K562 (cell line): ENCODE data around the gene KCNS1.
"Not testable (repeated sequence)": the region's sequence is repeated elsewhere in the genome, so short reads cannot be mapped to it uniquely, and the experiment has no call there.

Experiments
- BDP1 ChIP-seq: IDR thresholded peaks from 3 replicates; pipeline ENCODE4 v1.6.1; 2011; ENCODE audit not compliant: insufficient read length, insufficient read depth
- GATA2 ChIP-seq: sonication (generic); formaldehyde crosslinking; IDR thresholded peaks from 2 replicates; pipeline ENCODE4 v1.4.0; 2020; ENCODE audit warnings: mild to moderate bottlenecking, missing genetic modification reagents
- JUNB ChIP-seq: fragments of 450-650 bp; formaldehyde crosslinking; conservative IDR thresholded peaks from 2 replicates; pipeline ENCODE4 v1.4.0; 2020; ENCODE audit warnings: mild to moderate bottlenecking
- NCOA6 ChIP-seq: fragments of 450-650 bp; IDR thresholded peaks from 2 replicates; pipeline ENCODE4 v1.6.1; 2017; ENCODE audit warnings: mild to moderate bottlenecking
- PRPF4 ChIP-seq: fragments of 200-400 bp; formaldehyde crosslinking; IDR thresholded peaks from one replicate; pipeline ENCODE4 v1.6.1; 2017; ENCODE audit warnings: low read length, low read depth, mild to moderate bottlenecking; ENCODE audit not compliant: insufficient read depth, poor library complexity, severe bottlenecking
- PYGO2 ChIP-seq: fragments of 450-650 bp; IDR thresholded peaks from 2 replicates; pipeline ENCODE4 v1.6.1; 2016; ENCODE audit warnings: mild to moderate bottlenecking, missing genetic modification characterization, moderate library complexity, missing compliant biosample characterization
- TEAD2 ChIP-seq: fragments of 450-650 bp; IDR thresholded peaks from 2 replicates; pipeline ENCODE4 v1.6.1; 2016; ENCODE audit warnings: missing genetic modification characterization, control low read depth, missing compliant biosample characterization
- ZBTB8A ChIP-seq: fragments of 450-650 bp; IDR thresholded peaks from 2 replicates; pipeline ENCODE4 v1.6.1; 2018; ENCODE audit warnings: mild to moderate bottlenecking, moderate library complexity; ENCODE audit not compliant: partially characterized antibody
- ZNF146 ChIP-seq: IDR thresholded peaks from one replicate; pipeline ENCODE4 v1.6.1; 2018; ENCODE audit warnings: missing compliant biosample characterization; ENCODE audit not compliant: unreplicated experiment
- ZSCAN29 ChIP-seq: fragments of 450-650 bp; IDR thresholded peaks from 2 replicates; pipeline ENCODE4 v1.6.1; 2017
- TF ChIP-seq, protein P1 (sequence below), 2 experiments: fragments of 450-650 bp in 1 of 2; sonication (generic) in 1 of 2; formaldehyde crosslinking in 1 of 2; IDR thresholded peaks in 1 of 2; conservative IDR thresholded peaks in 1 of 2; 2 replicates each; pipeline versions ENCODE4 v1.6.1 to v1.8.1; 2016 to 2023; ENCODE audit warnings: mild to moderate bottlenecking in 2 of 2, moderate library complexity in 2 of 2, inconsistent platforms in 1 of 2, missing genetic modification reagents in 1 of 2
- TF ChIP-seq, protein P2 (sequence below): sonication (generic); formaldehyde crosslinking; IDR thresholded peaks from 2 replicates; pipeline ENCODE4 v1.9.0; 2022; ENCODE audit warnings: mild to moderate bottlenecking, missing genetic modification reagents

DNA sequence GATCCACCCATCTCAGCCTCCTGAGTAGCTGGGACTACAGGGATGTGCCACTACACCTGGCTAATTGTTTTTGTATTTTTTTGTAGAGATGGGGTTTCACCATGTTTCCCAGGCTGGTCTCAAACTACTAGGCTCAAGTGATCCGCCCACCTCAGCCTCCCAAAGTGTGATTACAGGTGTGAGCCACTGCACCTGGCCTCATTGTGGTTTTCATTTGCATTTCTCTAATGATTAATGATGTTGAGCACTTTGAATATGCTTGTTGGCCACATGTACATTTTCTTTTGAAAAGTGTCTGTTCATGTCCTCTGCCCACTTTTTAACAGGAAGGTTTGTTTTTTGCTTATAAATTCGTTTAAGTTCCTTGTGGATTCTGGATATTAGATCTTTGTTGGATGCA lies 37.8 kb downstream of the KCNS1 start:
- TF ChIP-seq TEAD2 (tag); BDP1; GATA2 (CRISPR knock-in tag); PRPF4; JUNB (CRISPR knock-in tag); NCOA6; PYGO2 (tag); ZNF146 (CRISPR knock-in tag); ZBTB8A; ZSCAN29: not testable (repeated sequence)
- TF ChIP-seq, protein P1, sequence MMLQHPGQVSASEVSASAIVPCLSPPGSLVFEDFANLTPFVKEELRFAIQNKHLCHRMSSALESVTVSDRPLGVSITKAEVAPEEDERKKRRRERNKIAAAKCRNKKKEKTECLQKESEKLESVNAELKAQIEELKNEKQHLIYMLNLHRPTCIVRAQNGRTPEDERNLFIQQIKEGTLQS (IDR thresholded peaks at IDR 0.05): not testable (repeated sequence)
- TF ChIP-seq, protein P1 (CRISPR knock-in tag; conservative IDR thresholded peaks at IDR 0.05): not testable (repeated sequence)
- TF ChIP-seq, protein P2, sequence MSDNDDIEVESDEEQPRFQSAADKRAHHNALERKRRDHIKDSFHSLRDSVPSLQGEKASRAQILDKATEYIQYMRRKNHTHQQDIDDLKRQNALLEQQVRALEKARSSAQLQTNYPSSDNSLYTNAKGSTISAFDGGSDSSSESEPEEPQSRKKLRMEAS (CRISPR knock-in tag): not testable (repeated sequence)
